Mesothelial cell of epicardium (in vitro differentiated cells): ENCODE data around the gene FNBP1. TPM values are rescaled to one million over a fixed set of nuclear protein-coding genes. Genes with fewer than 3 reads are reported as not detected.

Experiments
- DNase-seq, 2 experiments: peaks; one replicate each; pipeline ENCODE4 v3.0.0; 2021; ENCODE audit warnings: low spot score in 2 of 2; ENCODE audit not compliant: unreplicated experiment in 2 of 2
- H3K27ac Mint-ChIP-seq: 2 replicates; pipeline ENCODE4 v1.8.0; 2021; ENCODE audit warnings: mixed read lengths
- H3K27me3 Mint-ChIP-seq: 2 replicates; pipeline ENCODE4 v1.8.0; 2021; ENCODE audit warnings: low read depth, mixed read lengths
- H3K36me3 Mint-ChIP-seq: 2 replicates; pipeline ENCODE4 v1.8.0; 2021; ENCODE audit warnings: mixed read lengths
- H3K4me1 Mint-ChIP-seq: 2 replicates; pipeline ENCODE4 v1.8.0; 2021; ENCODE audit warnings: mixed read lengths
- H3K4me3 Mint-ChIP-seq: 2 replicates; pipeline ENCODE4 v1.8.0; 2021; ENCODE audit warnings: mild to moderate bottlenecking, moderate library complexity, mixed read lengths
- H3K9me3 Mint-ChIP-seq: 2 replicates; pipeline ENCODE4 v1.8.0; 2021; ENCODE audit warnings: mixed read lengths
- CTCF ChIP-seq: fragments of 200-600 bp; sonication (generic); IDR thresholded peaks from one replicate; pipeline ENCODE4 v1.5.0; 2021; ENCODE audit warnings: antibody characterized with exemption; ENCODE audit not compliant: unreplicated experiment
- microRNA-seq: library from miRNA; unstranded; fragments of <30 nt; microRNA quantifications from one replicate; pipeline ENCODE4 v1.2.0, GENCODE V29; 2021; ENCODE audit warnings: inconsistent platforms, mixed read lengths
- total RNA-seq: library from RNA; stranded (reverse); gene quantifications from 3 replicates; pipeline ENCODE4 v1.2.1, GENCODE V29; 2021

Gene FNBP1
- total RNA-seq, 1 donor from 2014 or later, result 52.4 TPM

- peak overlapping the region; percentile 78 for H3K27ac Mint-ChIP-seq
Observed at GRCh38 chr9:129845373-129845772, 197.6 kb downstream of the FNBP1 start.

DNA sequence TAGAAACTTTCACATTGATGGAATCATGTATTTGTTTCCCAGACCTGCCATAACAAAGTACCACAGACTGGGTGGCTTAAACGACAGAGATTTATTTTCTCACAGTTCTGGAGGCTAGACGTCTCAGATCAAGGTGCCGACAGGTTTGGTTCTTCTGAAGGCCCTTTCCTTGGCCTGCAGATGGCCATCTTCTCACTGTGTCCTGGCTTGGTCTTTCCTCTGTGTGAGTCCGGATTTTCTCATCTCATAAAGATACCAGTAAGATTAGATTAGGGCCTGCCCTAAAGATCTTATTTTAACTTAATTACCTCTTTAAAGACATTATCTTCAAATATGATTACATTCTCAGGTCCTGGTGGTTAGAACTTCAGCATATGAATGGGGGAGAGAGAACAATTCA is 201.9 kb downstream of the FNBP1 start:
- no peaks in the 10 kb centered on the region for H3K9me3 Mint-ChIP-seq
- no peak overlapping the region for H3K4me3 Mint-ChIP-seq
- TF ChIP-seq CTCF, result no peak
- no peak overlapping the region for H3K27ac Mint-ChIP-seq
- DNase-seq, result no peak
- H3K4me1 Mint-ChIP-seq, result peaks cover 18% of the 10 kb centered on the region
- no peaks in the 10 kb centered on the region for H3K27me3 Mint-ChIP-seq
- peaks cover 7% of the 10 kb centered on the region for H3K36me3 Mint-ChIP-seq

More at GRCh38 chr9:129845373-129845772, 197.6 kb downstream of the FNBP1 start:
- Mint-ChIP-seq H3K36me3 (peaks cover 5% of the 10 kb centered on the region), H3K4me3 (no peak overlapping the region), H3K27me3 (no peaks in the 10 kb centered on the region), H3K9me3 (no peaks in the 10 kb centered on the region), H3K4me1 (peaks cover 9% of the 10 kb centered on the region)
- TF ChIP-seq CTCF, result no peak
- no peak for DNase-seq

DNA sequence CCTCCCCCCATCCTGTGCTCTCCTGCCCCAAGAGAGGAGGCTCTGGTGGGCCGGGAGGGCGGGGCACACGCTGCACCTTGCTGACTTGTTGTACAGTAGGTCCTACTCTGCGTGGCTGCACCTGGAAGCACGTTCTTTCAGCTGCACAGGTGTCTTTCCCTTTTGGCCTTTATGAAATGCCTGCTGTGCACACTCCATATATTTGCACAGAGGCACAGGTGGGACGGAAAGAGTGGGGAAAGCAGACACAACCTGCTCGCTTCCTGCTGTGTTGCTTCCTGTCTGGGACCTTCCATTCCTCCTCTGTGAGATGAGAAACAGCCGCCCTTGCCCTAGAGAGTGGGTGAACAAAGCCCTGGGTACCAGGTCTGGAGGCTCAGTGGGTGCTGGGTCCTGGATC is 203.0 kb downstream of the FNBP1 start:
- Mint-ChIP-seq H3K36me3 (peaks cover 7% of the 10 kb centered on the region), H3K27ac (no peak overlapping the region), H3K4me3 (no peak overlapping the region), H3K9me3 (no peaks in the 10 kb centered on the region), H3K4me1 (peaks cover 22% of the 10 kb centered on the region), H3K27me3 (no peaks in the 10 kb centered on the region)
- no peak for TF ChIP-seq CTCF
- no peak for DNase-seq

DNA sequence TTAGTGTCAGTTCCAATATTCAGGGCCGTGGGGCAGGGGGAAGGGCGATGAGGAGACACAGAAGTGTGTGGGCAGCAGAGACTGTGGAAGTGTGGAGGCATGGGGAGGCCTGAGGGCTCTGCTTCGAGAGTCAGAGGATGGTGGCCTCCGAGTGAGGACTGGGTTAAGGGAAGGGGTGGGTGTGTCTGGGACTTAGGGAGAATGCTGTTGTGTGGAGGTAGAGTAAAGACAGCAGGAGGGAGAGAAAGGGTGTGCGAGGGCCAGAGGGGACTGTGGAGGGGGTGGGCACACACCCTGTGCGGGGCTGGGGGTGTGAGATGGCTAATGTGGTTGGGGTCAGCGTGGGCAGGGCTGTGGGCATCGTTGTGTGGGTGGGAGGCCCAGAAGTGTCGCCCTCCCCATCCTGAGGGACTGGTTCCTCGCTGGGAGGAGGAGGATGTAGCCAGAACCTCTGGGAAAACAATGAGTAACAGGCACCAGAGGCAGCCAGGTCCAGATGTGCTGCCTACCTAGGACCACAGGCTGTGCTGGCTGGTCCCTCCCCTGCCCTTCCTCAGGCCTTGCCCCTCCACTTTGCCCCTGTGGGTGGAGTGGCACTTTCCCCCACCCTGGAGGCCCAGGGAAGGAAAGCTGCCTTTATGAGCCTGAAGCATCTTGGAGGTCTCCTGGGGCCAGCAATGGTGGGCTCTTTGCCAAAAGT is 203.5 kb downstream of the FNBP1 start:
- no peak for TF ChIP-seq CTCF
- no peak for DNase-seq
- Mint-ChIP-seq H3K4me1 (peaks cover 28% of the 10 kb centered on the region), H3K36me3 (peaks cover 7% of the 10 kb centered on the region), H3K27ac (no peak overlapping the region), H3K27me3 (no peaks in the 10 kb centered on the region), H3K9me3 (no peaks in the 10 kb centered on the region), H3K4me3 (no peak overlapping the region)

GRCh38 chr9:129838707-129839259 is 204.2 kb downstream of the FNBP1 start:
- peaks cover 7% of the 10 kb centered on the region for H3K36me3 Mint-ChIP-seq
- no peak overlapping the region for H3K4me3 Mint-ChIP-seq
- peaks cover 34% of the 10 kb centered on the region for H3K4me1 Mint-ChIP-seq
- H3K9me3 Mint-ChIP-seq, result no peaks in the 10 kb centered on the region
- TF ChIP-seq CTCF, result no peak
- H3K27me3 Mint-ChIP-seq, result no peaks in the 10 kb centered on the region
- DNase-seq, result no peak
- no peak overlapping the region for H3K27ac Mint-ChIP-seq

Small RNA genes lying within 50 kb of the gene (microRNA-seq; reads per million reads assigned to microRNA genes)
- 2.3 reads per million for gene MIR6855

Other genes starting within 250 kb of the FNBP1 start
- 15.3 to 18.0 TPM (median 16.1 TPM) in 3 replicates for gene TOR1B, start 240.0 kb downstream of the FNBP1 start, total RNA-seq
- 33.7 to 34.8 TPM (median 33.8 TPM) in 3 replicates for gene TOR1A, start 219.1 kb downstream of the FNBP1 start, total RNA-seq
- 28.2 to 31.0 TPM (median 29.9 TPM) in 3 replicates for gene C9orf78, start 207.9 kb downstream of the FNBP1 start, total RNA-seq
- 47.1 to 49.0 TPM (median 47.7 TPM) in 3 replicates for gene USP20, start 207.7 kb downstream of the FNBP1 start, total RNA-seq
- 67.4 to 68.5 TPM (median 68.0 TPM) in 3 replicates for gene GPR107, start 10.7 kb upstream of the FNBP1 start, total RNA-seq
- 44.7 to 47.1 TPM (median 44.8 TPM) in 3 replicates for gene NCS1, start 129.2 kb upstream of the FNBP1 start, total RNA-seq
- gene HMCN2, start 222.6 kb upstream of the FNBP1 start, total RNA-seq, result 5.8 to 6.5 TPM (median 6.0 TPM) in 3 replicates